GM23248 (cell line): Measurements from ENCODE around the gene TMEM217. TPM values are rescaled to one million over a fixed set of nuclear protein-coding genes. Genes with fewer than 3 reads are reported as not detected.
A peak's percentile ranks its signal among the peaks of the same experiment; 100 is the strongest.

Experiments used
- DNase-seq: peaks from one replicate; pipeline ENCODE4 v3.0.0-alpha.2; 2015
- H2AFZ ChIP-seq: fragments of 200-600 bp; sonication (generic); 2 replicates; pipeline ENCODE4 v1.6.1; 2016; ENCODE audit warnings: antibody characterized with exemption
- H3F3A ChIP-seq: fragments of 200-600 bp; sonication (generic); 2 replicates; pipeline ENCODE4 v1.6.1; 2016; ENCODE audit warnings: mild to moderate bottlenecking, antibody characterized with exemption, mixed run types; ENCODE audit not compliant: insufficient read depth
- H3K27ac ChIP-seq: fragments of 200-600 bp; sonication (generic); 2 replicates; pipeline ENCODE4 v1.5.1; 2016; ENCODE audit warnings: mild to moderate bottlenecking
- H3K27me3 ChIP-seq: fragments of 200-600 bp; sonication (generic); replicated peaks from 2 replicates; pipeline ENCODE4 v1.6.1; 2016; ENCODE audit warnings: mild to moderate bottlenecking; ENCODE audit not compliant: insufficient read depth
- H3K36me3 ChIP-seq: fragments of 200-600 bp; sonication (generic); 2 replicates; pipeline ENCODE4 v1.6.1; 2016; ENCODE audit warnings: low read depth, mild to moderate bottlenecking
- H3K4me1 ChIP-seq: fragments of 200-600 bp; sonication (generic); 2 replicates; pipeline ENCODE4 v1.6.1; 2016; ENCODE audit warnings: mild to moderate bottlenecking; ENCODE audit not compliant: insufficient read depth
- H3K4me2 ChIP-seq: fragments of 200-600 bp; sonication (generic); one replicate; pipeline ENCODE4 v1.6.1; 2016; ENCODE audit warnings: mild to moderate bottlenecking; ENCODE audit not compliant: unreplicated experiment
- H3K4me3 ChIP-seq: fragments of 200-600 bp; sonication (generic); 2 replicates; pipeline ENCODE4 v1.5.1; 2016; ENCODE audit warnings: mild to moderate bottlenecking
- H3K79me2 ChIP-seq: fragments of 200-600 bp; sonication (generic); 2 replicates; pipeline ENCODE4 v1.6.1; 2016; ENCODE audit warnings: mild to moderate bottlenecking; ENCODE audit not compliant: insufficient read depth
- H3K9ac ChIP-seq: fragments of 200-600 bp; sonication (generic); 2 replicates; pipeline ENCODE4 v1.6.1; 2016; ENCODE audit warnings: mild to moderate bottlenecking
- H3K9me2 ChIP-seq: fragments of 200-600 bp; sonication (generic); 2 replicates; pipeline ENCODE4 v1.6.1; 2016; ENCODE audit warnings: mixed run types, mild to moderate bottlenecking, moderate library complexity; ENCODE audit not compliant: insufficient read depth
- H3K9me3 ChIP-seq: fragments of 200-600 bp; sonication (generic); one replicate; pipeline ENCODE4 v1.6.1; 2017; ENCODE audit warnings: low read depth
- H4K20me1 ChIP-seq: fragments of 200-600 bp; sonication (generic); 2 replicates; pipeline ENCODE4 v1.6.0; 2016; ENCODE audit not compliant: insufficient read depth
- EZH2 ChIP-seq: fragments of 200-600 bp; sonication (generic); IDR thresholded peaks from 2 replicates; pipeline ENCODE4 v1.6.1; 2018; ENCODE audit warnings: antibody characterized with exemption, mild to moderate bottlenecking; ENCODE audit not compliant: insufficient read depth, poor library complexity, severe bottlenecking
- EZH2phosphoT487 ChIP-seq: fragments of 200-600 bp; sonication (generic); IDR thresholded peaks from 2 replicates; pipeline ENCODE4 v1.6.1; 2018; ENCODE audit warnings: antibody characterized with exemption, moderate library complexity, mild to moderate bottlenecking, low read depth; ENCODE audit not compliant: insufficient read depth
- WGBS, 2 experiments: methylation state at CpG; one replicate each; pipeline ENCODE4 v1.1.6; 2015 to 2017; ENCODE audit warnings: low lambda C conversion rate in 2 of 2, low coverage in 1 of 2; ENCODE audit errors: missing lambda C conversion rate in 2 of 2; 5-methylcytosine and 5-hydroxymethylcytosine counted together
- in situ Hi-C: fragments of 300-500 bp; cut with MboI; formaldehyde crosslinking; loops from 2 replicates; pipeline ENCODE4 v1.15.0; 2020
- polyA plus RNA-seq: library from polyadenylated mRNA; unstranded; fragments of >200 nt; fragmentation: Nextera tagmentation; extraction: Ambion mirVana; gene quantifications from 2 replicates; pipeline ENCODE4 v1.2.1, GENCODE V29; 2016
- total RNA-seq: library from RNA; depleted of rRNA; stranded (reverse); fragments of >200 nt; shearing (Covaris generic); gene quantifications from 2 replicates; pipeline ENCODE4 v1.2.3, GENCODE V29; 2014

The TMEM217 gene
- total and polyA plus RNA-seq, 2 experiments from 2014 or later, result 1.2 to 6.5 TPM

DNA sequence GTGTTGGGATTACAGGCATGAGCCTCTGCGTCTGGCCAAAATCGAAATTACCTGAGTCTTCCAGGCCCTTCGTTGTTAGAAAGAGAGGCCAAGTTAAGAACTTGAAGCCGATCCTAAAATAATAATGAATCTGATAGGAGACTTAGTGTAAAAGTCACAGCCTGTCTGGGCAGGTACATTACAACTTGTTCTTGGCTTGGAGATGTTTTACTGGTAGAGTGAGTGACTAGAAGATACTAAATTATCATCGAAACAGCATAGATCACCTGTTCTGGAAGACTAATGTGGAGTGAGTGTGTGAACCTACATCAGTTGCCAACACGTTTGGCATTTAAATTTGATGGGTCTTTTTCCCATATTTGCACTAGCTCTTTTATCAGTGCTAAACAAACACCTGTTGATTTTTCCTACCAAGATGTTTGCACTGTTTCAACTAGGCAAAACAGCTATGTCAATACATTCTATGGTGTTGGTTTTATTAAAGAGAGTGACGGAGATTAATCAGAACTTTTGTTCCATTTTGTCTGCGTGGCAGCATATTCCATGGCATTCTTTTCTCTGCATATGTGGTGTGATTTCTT lies 4.6 kb upstream of the TMEM217 start:
- Histone ChIP-seq H3K27me3 (no peaks in the 10 kb centered on the region), H3K79me2 (peaks cover 95% of the 10 kb centered on the region), H3K9me3 (no peaks in the 10 kb centered on the region), H2AFZ (no peak overlapping the region), H4K20me1 (no peaks in the 10 kb centered on the region), H3K36me3 (no peaks in the 10 kb centered on the region), H3K9ac (no peak overlapping the region), H3K4me2 (no peak overlapping the region), H3K9me2 (0 out of 2 replicates have a peak, but pooled peaks cover under 1% of the 10 kb centered on the region), H3K4me3 (no peak overlapping the region), H3F3A (0 out of 2 replicates have a peak, but pooled peaks cover 3% of the 10 kb centered on the region), H3K4me1 (peaks cover 3% of the 10 kb centered on the region; the same call in 1 of the 2 replicates), H3K27ac (no peak overlapping the region)
- 82 to 84% methylated on average over 8 of the region's 8 CpGs for WGBS, 2 experiments
- no peak for DNase-seq
- TF ChIP-seq EZH2phosphoT487 (no peak), EZH2 (no peak)
- in situ Hi-C loops, result no loop called here

DNA sequence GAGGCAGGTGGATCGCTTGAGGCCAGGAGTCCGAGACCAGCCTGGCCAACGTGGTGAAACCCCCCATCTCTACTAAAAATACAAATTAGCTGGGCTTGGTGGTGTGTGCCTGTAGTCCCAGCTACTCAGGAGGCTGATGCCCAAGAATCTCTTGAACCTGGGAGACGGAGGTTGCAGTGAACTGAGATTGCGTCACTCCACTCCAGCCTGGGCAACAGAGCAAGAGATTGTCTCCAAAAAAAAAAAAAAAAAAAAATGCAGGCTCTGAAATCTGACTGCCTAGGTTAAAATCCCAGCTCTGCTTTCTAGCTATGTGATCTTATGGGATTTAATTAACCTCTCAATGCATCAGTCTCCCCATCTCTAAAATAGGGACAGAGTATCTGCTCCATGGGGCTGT lies 3.3 kb upstream of the TMEM217 start:
- 93 to 95% methylated on average over 5 of the region's 5 CpGs for WGBS, 2 experiments
- TF ChIP-seq EZH2, result no peak
- no peak for TF ChIP-seq EZH2phosphoT487
- Histone ChIP-seq H3K9me3 (no peaks in the 10 kb centered on the region), H3K27me3 (no peaks in the 10 kb centered on the region), H3K36me3 (no peaks in the 10 kb centered on the region), H3F3A (0 out of 2 replicates have a peak, but pooled peaks cover 3% of the 10 kb centered on the region), H3K4me1 (peaks cover 11% of the 10 kb centered on the region), H2AFZ (no peak overlapping the region), H3K27ac (no peak overlapping the region), H4K20me1 (no peaks in the 10 kb centered on the region), H3K4me3 (no peak overlapping the region), H3K9me2 (no peaks in the 10 kb centered on the region), H3K4me2 (no peak overlapping the region), H3K79me2 (peaks cover 85% of the 10 kb centered on the region), H3K9ac (no peak overlapping the region)
- no peak for DNase-seq
- in situ Hi-C loops, result no loop called here

DNA sequence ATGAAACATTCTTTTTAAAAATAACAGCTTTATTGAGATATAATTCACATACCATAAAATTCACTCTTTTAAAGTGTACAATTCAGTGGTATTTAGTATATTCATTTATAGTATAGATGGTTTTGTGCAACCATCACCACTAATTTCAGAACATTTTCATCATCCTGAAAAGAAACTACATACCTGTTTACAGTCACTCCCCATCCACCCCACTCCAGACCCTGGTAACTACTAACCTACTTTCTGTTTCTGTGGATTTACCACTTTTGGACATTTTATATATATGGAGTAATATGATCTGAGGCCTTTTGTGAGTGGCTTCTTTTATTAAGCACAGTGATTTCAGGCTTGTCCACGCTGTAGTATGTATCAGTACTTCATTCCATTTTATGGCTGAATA lies 2.5 kb upstream of the TMEM217 start:
- no peak overlapping the region for H2AFZ ChIP-seq
- no peak overlapping the region for H3K4me2 ChIP-seq
- no peak for DNase-seq
- no peak for TF ChIP-seq EZH2
- no peak for TF ChIP-seq EZH2phosphoT487
- H3K9me3 ChIP-seq, result no peaks in the 10 kb centered on the region
- H3K9ac ChIP-seq, result no peak overlapping the region
- H3K4me3 ChIP-seq, result no peak overlapping the region
- H3K27ac ChIP-seq, result no peak overlapping the region
- in situ Hi-C loops, result no loop called here
- peaks cover 78% of the 10 kb centered on the region for H3K79me2 ChIP-seq
- 0 out of 2 replicates have a peak, but pooled peaks cover 3% of the 10 kb centered on the region for H3F3A ChIP-seq
- no peaks in the 10 kb centered on the region for H3K36me3 ChIP-seq
- no peaks in the 10 kb centered on the region for H4K20me1 ChIP-seq
- peaks cover 11% of the 10 kb centered on the region for H3K4me1 ChIP-seq
- 97 to 100% methylated on average over 1 of the region's 1 CpG for WGBS, 2 experiments
- no peaks in the 10 kb centered on the region for H3K9me2 ChIP-seq
- H3K27me3 ChIP-seq, result no peaks in the 10 kb centered on the region

DNA sequence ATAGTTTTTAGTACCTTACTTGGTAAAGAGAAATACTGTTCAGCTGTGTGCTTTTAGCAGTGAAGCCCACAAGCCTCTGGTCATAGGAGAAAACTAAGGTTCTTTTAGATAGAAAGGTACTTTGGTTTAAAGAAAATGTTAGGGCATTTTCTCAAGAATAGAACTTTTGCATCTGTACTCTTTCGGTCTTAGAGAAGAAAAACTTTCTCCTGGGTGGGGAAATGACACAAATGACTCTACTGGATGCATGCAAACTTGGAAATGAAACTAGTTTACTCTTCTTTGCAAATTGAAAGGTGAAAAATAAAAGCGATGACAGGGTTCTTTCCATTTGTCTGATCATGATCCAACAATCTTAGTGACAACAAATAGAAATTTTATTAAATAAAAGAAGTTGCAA lies 2.1 kb upstream of the TMEM217 start:
- H3K9ac ChIP-seq, result peak overlapping the region; percentile 98
- no peak for TF ChIP-seq EZH2phosphoT487
- TF ChIP-seq EZH2, result no peak
- WGBS, 2 experiments, result 100% methylated on average over 2 of the region's 2 CpGs
- in situ Hi-C loops, result no loop called here
- DNase-seq, result no peak
- no peak overlapping the region for H3K27ac ChIP-seq
- H3K79me2 ChIP-seq, result peaks cover 74% of the 10 kb centered on the region
- no peak overlapping the region for H2AFZ ChIP-seq
- H3K9me3 ChIP-seq, result no peaks in the 10 kb centered on the region
- peaks cover 11% of the 10 kb centered on the region for H3K4me1 ChIP-seq
- no peaks in the 10 kb centered on the region for H4K20me1 ChIP-seq
- H3K36me3 ChIP-seq, result no peaks in the 10 kb centered on the region
- no peak overlapping the region for H3K4me2 ChIP-seq
- no peak overlapping the region for H3K4me3 ChIP-seq
- H3F3A ChIP-seq, result 0 out of 2 replicates have a peak, but pooled peaks cover 3% of the 10 kb centered on the region
- no peaks in the 10 kb centered on the region for H3K9me2 ChIP-seq
- no peaks in the 10 kb centered on the region for H3K27me3 ChIP-seq

DNA sequence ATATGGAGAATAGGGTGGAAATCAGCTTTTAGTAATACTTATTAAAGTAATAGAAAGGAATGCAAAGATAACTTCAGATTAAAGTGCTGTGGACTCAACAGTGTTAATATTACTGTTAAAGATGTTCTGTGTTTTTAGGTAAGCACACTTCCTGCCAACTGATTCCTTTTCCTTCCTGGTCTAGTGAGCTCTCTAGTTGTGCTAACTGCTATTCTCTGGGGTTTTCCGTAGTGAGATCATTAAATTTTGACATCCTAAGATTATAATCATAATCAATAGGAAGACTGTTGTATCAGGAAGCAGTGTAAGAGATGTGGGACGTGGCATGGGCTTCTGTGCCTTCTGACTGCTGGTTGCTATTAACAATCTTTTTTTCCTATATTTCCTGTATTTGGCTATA lies 1.2 kb upstream of the TMEM217 start:
- peak overlapping the region; percentile 22; the same call in 1 of the 2 replicates for H2AFZ ChIP-seq
- H3K9ac ChIP-seq, result peak overlapping the region; percentile 98
- TF ChIP-seq EZH2phosphoT487 (no peak), EZH2 (no peak)
- H3K4me1 ChIP-seq, result peaks cover 11% of the 10 kb centered on the region
- H3K4me3 ChIP-seq, result peak overlapping the region; percentile 91
- in situ Hi-C loops, result no loop called here
- H3K36me3 ChIP-seq, result no peaks in the 10 kb centered on the region
- peak overlapping the region; percentile 77 for H3K27ac ChIP-seq
- peak; percentile 29 for DNase-seq
- H3K4me2 ChIP-seq, result peak overlapping the region; percentile 98
- H3K27me3 ChIP-seq, result no peaks in the 10 kb centered on the region
- 55 to 72% methylated on average over 2 of the region's 2 CpGs for WGBS, 2 experiments
- peaks cover 65% of the 10 kb centered on the region for H3K79me2 ChIP-seq
- H3F3A ChIP-seq, result 0 out of 2 replicates have a peak, but pooled peaks cover 3% of the 10 kb centered on the region
- H3K9me3 ChIP-seq, result no peaks in the 10 kb centered on the region
- no peaks in the 10 kb centered on the region for H4K20me1 ChIP-seq
- H3K9me2 ChIP-seq, result no peaks in the 10 kb centered on the region
